Hematopoietic multipotent progenitor cell treated with erythropoietin and hydrocortisone succinate and interleukin-3 and kit ligand, for 15 days (in vitro differentiated cells): ENCODE results near the gene LRFN2.

Experiments used
- DNase-seq: peaks from one replicate; pipeline ENCODE4 v3.0.0-alpha.2; 2015; ENCODE audit warnings: low spot score

The LRFN2 gene

GRCh38 chr6:40517654-40518053, 69.5 kb downstream of the LRFN2 start:
- DNase-seq, result no peak

GRCh38 chr6:40516429-40516828, 70.7 kb downstream of the LRFN2 start:
- DNase-seq, result no peak

- DNase-seq, result no peak
Observed at GRCh38 chr6:40512340-40512739, 74.8 kb downstream of the LRFN2 start.

GRCh38 chr6:40511884-40512283, 75.3 kb downstream of the LRFN2 start:
- no peak for DNase-seq

- DNase-seq, result no peak
Observed at GRCh38 chr6:40510442-40510841, 76.7 kb downstream of the LRFN2 start.

GRCh38 chr6:40509716-40510260, 77.4 kb downstream of the LRFN2 start:
- no peak for DNase-seq

- no peak for DNase-seq
Observed at GRCh38 chr6:40509086-40509485, 78.1 kb downstream of the LRFN2 start.

GRCh38 chr6:40506954-40507353, 80.2 kb downstream of the LRFN2 start:
- no peak for DNase-seq

- no peak for DNase-seq
Observed at GRCh38 chr6:40505191-40505810, 81.9 kb downstream of the LRFN2 start.

- no peak for DNase-seq
Observed at GRCh38 chr6:40504274-40504673, 82.9 kb downstream of the LRFN2 start.

GRCh38 chr6:40500227-40500626, 86.9 kb downstream of the LRFN2 start:
- no peak for DNase-seq

GRCh38 chr6:40499215-40499614, 87.9 kb downstream of the LRFN2 start:
- no peak for DNase-seq

GRCh38 chr6:40498148-40498547, 89.0 kb downstream of the LRFN2 start:
- no peak for DNase-seq

GRCh38 chr6:40492187-40492586, 95.0 kb downstream of the LRFN2 start:
- DNase-seq, result no peak

GRCh38 chr6:40490508-40490907, 96.7 kb downstream of the LRFN2 start:
- DNase-seq, result no peak

- DNase-seq, result no peak
Observed at GRCh38 chr6:40489798-40490197, 97.4 kb downstream of the LRFN2 start.

GRCh38 chr6:40486576-40486975, 100.6 kb downstream of the LRFN2 start:
- DNase-seq, result no peak

GRCh38 chr6:40485795-40486194, 101.4 kb downstream of the LRFN2 start:
- DNase-seq, result no peak

GRCh38 chr6:40485300-40485699, 101.9 kb downstream of the LRFN2 start:
- DNase-seq, result no peak

- no peak for DNase-seq
Observed at GRCh38 chr6:40484066-40484465, 103.1 kb downstream of the LRFN2 start.

GRCh38 chr6:40482532-40482931, 104.6 kb downstream of the LRFN2 start:
- DNase-seq, result no peak

- DNase-seq, result no peak
Observed at GRCh38 chr6:40480678-40481077, 106.5 kb downstream of the LRFN2 start.

- no peak for DNase-seq
Observed at GRCh38 chr6:40479706-40480105, 107.5 kb downstream of the LRFN2 start.
